GM19324 (cell line): ENCODE data around the gene CAPRIN1.

Source experiments
- ATAC-seq: cut with Tn5 transposase; IDR thresholded peaks from one replicate; pipeline ENCODE4 v1.9.1; 2021; ENCODE audit warnings: mild to moderate bottlenecking, moderate library complexity; ENCODE audit not compliant: unreplicated experiment, low FRiP score

The CAPRIN1 gene

GRCh38 chr11:34139346-34139745, 87.8 kb downstream of the CAPRIN1 start:
- ATAC-seq, result no peak

DNA sequence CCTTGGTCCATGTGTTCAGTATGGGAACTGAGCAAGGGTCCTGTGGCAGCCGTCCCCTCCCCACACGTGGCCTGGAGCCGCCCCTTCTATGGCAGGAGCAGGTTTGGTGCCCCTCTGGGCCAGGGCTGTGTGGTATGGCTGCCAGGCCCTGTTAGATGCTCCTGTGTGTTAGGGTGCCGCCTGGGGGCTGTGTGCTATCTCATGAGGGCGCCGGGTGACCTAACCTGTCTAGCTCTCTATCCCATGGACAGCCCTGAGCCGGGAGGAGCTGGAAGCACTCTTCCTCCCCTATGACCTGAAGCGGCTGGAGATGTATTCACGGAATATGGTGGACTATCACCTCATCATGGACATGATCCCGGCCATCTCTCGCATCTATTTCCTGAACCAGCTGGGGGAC, 88.6 kb downstream of the CAPRIN1 start:
- no peak for ATAC-seq

- ATAC-seq, result no peak
Observed at GRCh38 chr11:34143048-34143447, 91.5 kb downstream of the CAPRIN1 start.

- ATAC-seq, result no peak
Observed at GRCh38 chr11:34145073-34145472, 93.5 kb downstream of the CAPRIN1 start.

DNA sequence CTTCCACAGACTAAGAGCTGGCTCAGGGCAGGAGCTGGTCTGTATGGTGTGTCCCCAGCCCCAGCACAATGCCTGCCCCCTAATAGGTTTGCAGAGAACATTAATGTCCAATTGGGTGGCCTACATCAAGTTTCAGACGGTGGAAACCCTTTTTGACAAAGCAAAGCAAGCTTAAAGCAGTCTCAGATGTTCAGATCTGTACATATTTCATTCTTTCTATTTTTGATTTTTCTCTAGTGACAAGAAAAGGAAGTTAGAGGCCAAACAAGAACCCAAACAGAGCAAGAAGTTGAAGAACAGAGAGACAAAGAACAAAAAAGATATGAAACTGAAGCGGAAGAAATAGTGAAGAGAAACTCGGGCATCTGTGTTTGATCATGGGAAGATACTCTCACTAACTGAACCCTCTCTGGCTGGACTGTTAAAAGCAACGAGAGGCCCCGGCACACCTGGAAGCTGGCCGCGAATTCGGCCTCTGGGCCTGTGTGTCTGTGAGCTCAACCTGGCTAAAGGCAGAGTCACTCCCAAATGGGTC, 94.4 kb downstream of the CAPRIN1 start:
- ATAC-seq, result no peak

GRCh38 chr11:34146411-34146810, 94.9 kb downstream of the CAPRIN1 start:
- ATAC-seq, result no peak

GRCh38 chr11:34146866-34147265, 95.3 kb downstream of the CAPRIN1 start:
- ATAC-seq, result no peak

DNA sequence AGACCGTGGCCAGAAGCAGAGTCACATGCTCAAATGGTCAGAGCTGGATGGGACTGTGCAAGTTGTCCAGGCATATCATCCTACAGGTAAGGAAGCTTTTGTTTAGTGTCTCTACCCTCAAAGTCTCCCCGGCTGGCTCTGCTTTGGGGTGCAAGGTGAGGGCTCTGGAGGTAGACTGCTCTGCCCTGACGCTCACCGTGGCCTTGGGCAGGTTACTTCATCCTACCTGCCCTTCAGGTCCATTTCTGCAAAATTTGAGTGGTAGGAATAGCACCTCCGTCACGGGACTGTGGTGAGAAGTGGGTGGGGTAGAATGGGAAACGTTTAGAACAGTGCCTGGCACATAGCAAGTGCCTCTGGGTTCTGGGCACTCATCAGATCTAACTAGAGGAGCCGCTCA, 96.0 kb downstream of the CAPRIN1 start:
- ATAC-seq, result no peak

DNA sequence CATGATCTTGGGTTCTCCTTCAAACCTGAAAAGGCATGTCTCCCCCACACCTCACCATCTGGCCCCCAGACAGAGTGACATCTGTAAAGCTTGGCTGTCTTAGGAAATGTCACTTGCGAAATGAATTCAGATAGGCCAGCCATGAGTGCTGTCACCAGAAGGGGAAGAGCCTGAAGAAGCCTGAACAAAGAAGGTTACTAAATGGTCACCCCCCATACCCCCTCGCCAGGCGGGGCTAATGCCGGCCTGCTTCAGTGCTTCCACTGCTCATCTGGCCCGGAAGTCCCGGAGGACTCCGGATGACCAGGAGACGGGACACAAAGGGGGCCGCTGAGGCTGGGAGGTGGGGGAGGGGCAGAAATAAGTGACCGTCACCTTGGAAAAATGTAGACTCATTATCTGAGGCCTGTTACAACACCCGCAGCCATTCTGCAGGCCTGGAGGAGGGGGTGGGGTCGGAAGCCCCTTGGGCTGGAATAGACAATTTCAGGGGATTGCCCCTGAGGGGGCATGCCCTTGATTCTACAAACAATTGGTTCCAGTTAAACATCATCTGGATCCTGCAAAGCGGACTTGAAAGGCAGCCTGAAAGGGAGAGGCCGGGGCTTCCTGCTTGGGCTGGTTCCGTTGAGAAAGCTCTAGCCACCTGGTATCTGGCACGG, 97.1 kb downstream of the CAPRIN1 start:
- ATAC-seq, result no peak

DNA sequence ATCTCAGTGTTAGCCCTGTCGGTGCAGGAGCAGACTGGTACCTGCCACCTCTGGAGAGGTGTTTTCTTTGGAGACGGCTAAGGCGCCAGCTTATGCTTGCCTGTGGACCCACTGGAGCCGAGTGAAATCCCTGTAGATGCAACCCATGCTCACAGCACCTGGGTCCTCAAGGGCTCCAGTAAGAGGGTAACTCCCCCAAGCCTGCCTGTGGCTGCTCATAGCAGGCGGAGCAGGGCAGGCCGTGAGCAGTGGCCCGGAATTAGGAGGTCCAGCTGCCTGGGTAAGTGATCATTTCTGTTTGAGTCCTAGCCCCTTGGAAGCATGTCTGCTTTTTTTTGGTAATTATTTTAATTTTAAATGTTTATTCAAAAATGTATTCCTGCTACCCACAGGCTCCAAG, 97.7 kb downstream of the CAPRIN1 start:
- ATAC-seq, result no peak

DNA sequence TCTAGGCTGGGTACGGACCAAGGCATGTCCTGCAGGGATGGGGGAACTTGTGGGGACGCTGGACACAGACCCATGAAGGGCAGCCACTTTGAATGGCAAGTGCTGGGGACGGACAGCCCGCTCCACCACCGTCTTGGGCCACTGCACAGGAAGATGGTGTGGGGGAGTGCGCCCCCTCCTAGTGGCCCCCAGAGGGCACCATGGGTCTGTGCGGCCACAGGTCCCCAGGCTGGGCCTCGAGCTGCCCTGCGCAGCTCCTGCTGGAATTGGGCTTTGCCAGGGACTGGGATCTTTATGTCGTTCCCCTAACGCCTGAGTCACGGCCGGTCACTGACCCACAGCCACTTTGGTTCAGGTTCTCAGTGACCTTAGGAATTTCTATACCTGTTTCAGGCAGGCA, 98.3 kb downstream of the CAPRIN1 start:
- ATAC-seq, result no peak

- ATAC-seq, result no peak
Observed at GRCh38 chr11:34150494-34151151, 99.1 kb downstream of the CAPRIN1 start.
